Stomach (tissue), 9 donors: ENCODE measurements around the gene CIAO2A. TPM values are rescaled to one million over a fixed set of nuclear protein-coding genes. Genes with fewer than 3 reads are reported as not detected.

Experiments
- DNase-seq, 2 donors: peaks; one replicate each; pipeline versions ENCODE4 v3.0.0 to v3.0.0-alpha.2; 2013 to 2019
- H3K27ac ChIP-seq, 5 donors: fragments of 200-600 bp in 4 of 5; sonication (generic) in 4 of 5; one replicate each; pipeline ENCODE4 v1.5.1; 2013 to 2019; ENCODE audit warnings: mild to moderate bottlenecking in 1 of 5, moderate library complexity in 1 of 5
- H3K27me3 ChIP-seq, 3 donors: fragments of 200-600 bp; sonication (generic); one replicate each; pipeline ENCODE4 v1.5.1; 2017 to 2019; ENCODE audit warnings: mixed run types in 1 of 3
- H3K36me3 ChIP-seq, 4 donors: fragments of 200-600 bp; sonication (generic); 1 replicate in 3 of 4; 2 replicates in 1 of 4; pipeline ENCODE4 v1.5.1; 2016 to 2019
- H3K4me1 ChIP-seq, 4 donors: fragments of 200-600 bp; sonication (generic); one replicate each; pipeline ENCODE4 v1.5.1; 2016 to 2019
- H3K4me3 ChIP-seq, 4 donors: fragments of 200-600 bp; sonication (generic) in 3 of 4; one replicate each; pipeline ENCODE4 v1.5.1; 2016 to 2019; ENCODE audit warnings: mild to moderate bottlenecking in 1 of 4
- H3K9me3 ChIP-seq, 4 donors: fragments of 200-600 bp; sonication (generic); one replicate each; pipeline ENCODE4 v1.5.1; 2016 to 2019
- EP300 ChIP-seq: sonication (generic); formaldehyde crosslinking; IDR thresholded peaks from one replicate; pipeline ENCODE4 v1.6.1; 2017; ENCODE audit warnings: antibody characterized with exemption
- POLR2A ChIP-seq, 4 donors: fragments of 450-650 bp; IDR thresholded peaks; one replicate each; pipeline ENCODE4 v1.6.1; 2016; ENCODE audit warnings: antibody characterized with exemption in 4 of 4, control low read depth in 2 of 4, mild to moderate bottlenecking in 1 of 4, moderate library complexity in 1 of 4
- POLR2AphosphoS5 ChIP-seq, 3 donors: sonication (generic); formaldehyde crosslinking; IDR thresholded peaks; one replicate each; pipeline ENCODE4 v1.6.1; 2016; ENCODE audit warnings: antibody characterized with exemption in 3 of 3
- WGBS, 5 donors: extraction: QIAGEN DNeasy Blood & Tissue Kit in 3 of 5; methylation state at CpG; one replicate each; pipeline versions ENCODE4 v1.1.5 to v1.1.7; 2013 to 2018; 5-methylcytosine and 5-hydroxymethylcytosine counted together
- intact Hi-C: fragments of 100-400 bp; cut with DNase I; formaldehyde crosslinking; loops from one replicate; pipeline ENCODE4 v1.15.1; 2023; ENCODE audit warnings: low total_unique reads
- polyA plus RNA-seq, 3 donors: library from polyadenylated mRNA; stranded (reverse); fragments of 200-250 nt; gene quantifications; one replicate each; pipeline ENCODE4 v1.2.3, GENCODE V29; 2013
- total RNA-seq, 5 donors: library from RNA; depleted of rRNA; stranded (reverse); fragments of >200 nt; gene quantifications; one replicate each; pipeline versions ENCODE4 v1.1.0 to v1.2.3, GENCODE V29; 2014 to 2016
- TF ChIP-seq, protein P1 (sequence below), 7 experiments: fragments of 450-650 bp in 4 of 7; fragments of 200-600 bp in 3 of 7; sonication (generic) in 3 of 7; IDR thresholded peaks; one replicate each; pipeline ENCODE4 v1.5.1; 2016 to 2019; ENCODE audit warnings: antibody characterized with exemption in 7 of 7, control low read depth in 2 of 7, mild to moderate bottlenecking in 1 of 7
- donor health status: healthy with polysubstance abuse.
- donor health status: Bipolar disorder and iron deficiency.
- donor health status: healthy.

The CIAO2A gene
- total and polyA plus RNA-seq, 8 donors = 27.2 to 425 (median 131) TPM

DNA sequence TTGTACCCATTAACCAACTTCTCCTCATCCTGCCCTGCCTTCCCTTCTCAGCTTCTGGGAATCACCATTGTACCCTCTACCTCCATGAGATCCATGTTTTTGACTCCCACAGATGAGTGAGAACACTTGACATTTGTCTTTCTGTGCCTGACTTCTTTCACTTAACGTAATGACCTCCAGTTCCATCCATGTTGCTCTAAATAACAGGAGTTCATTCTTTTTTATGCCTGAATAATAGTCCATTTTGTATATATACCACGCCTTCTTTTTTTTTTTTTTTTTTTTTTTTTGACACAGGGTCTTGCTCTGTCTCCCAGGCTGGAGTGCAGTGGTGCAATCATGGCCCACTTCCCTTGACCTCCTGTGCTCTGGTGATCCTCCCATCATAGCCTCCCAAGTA is 8.9 kb upstream of the CIAO2A start:
- Histone ChIP-seq H3K4me3 (no peak overlapping the region), H3K36me3 (no peaks in the 10 kb centered on the region), H3K4me1 (peaks cover 12 to 75% (median 59%) of the 10 kb centered on the region in 4 donors), H3K27ac (no peak overlapping the region), H3K9me3 (no peaks in the 10 kb centered on the region), H3K27me3 (no peaks in the 10 kb centered on the region)
- no peak for DNase-seq
- intact Hi-C loops = no loop called here
- WGBS, 5 donors = 92 to 98% (median 96%) methylated on average over 2 of the region's 2 CpGs
- TF ChIP-seq POLR2A (IDR thresholded peaks at IDR 0.05) (no peak), POLR2AphosphoS5 (IDR thresholded peaks at IDR 0.05) (no peak), EP300 (no peak)
- TF ChIP-seq, protein P1, sequence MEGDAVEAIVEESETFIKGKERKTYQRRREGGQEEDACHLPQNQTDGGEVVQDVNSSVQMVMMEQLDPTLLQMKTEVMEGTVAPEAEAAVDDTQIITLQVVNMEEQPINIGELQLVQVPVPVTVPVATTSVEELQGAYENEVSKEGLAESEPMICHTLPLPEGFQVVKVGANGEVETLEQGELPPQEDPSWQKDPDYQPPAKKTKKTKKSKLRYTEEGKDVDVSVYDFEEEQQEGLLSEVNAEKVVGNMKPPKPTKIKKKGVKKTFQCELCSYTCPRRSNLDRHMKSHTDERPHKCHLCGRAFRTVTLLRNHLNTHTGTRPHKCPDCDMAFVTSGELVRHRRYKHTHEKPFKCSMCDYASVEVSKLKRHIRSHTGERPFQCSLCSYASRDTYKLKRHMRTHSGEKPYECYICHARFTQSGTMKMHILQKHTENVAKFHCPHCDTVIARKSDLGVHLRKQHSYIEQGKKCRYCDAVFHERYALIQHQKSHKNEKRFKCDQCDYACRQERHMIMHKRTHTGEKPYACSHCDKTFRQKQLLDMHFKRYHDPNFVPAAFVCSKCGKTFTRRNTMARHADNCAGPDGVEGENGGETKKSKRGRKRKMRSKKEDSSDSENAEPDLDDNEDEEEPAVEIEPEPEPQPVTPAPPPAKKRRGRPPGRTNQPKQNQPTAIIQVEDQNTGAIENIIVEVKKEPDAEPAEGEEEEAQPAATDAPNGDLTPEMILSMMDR (IDR thresholded peaks at IDR 0.05) = no peak

DNA sequence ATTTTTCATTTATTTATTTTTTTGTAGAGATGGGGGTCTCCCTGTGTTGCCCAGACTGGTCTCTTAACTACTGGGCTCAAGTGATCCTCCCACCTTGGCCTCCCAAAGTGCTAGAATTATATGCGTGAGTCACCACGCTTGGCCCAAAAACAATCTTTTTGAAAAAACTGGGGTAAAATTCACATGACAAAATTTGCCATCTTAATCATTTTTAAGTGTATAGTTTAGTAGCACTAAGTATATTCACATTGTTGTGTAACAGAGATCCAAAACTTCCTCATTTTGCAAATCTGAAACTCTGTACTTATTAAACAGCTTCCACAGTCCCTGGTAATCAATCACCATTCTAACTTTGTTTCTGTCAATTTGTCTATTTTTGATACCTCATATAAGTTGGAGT is 7.3 kb upstream of the CIAO2A start:
- Histone ChIP-seq H3K4me3 (no peak overlapping the region), H3K9me3 (no peaks in the 10 kb centered on the region), H3K27ac (peak overlapping the region in 1 of 5 donors; percentile 14), H3K27me3 (no peaks in the 10 kb centered on the region), H3K36me3 (no peaks in the 10 kb centered on the region), H3K4me1 (peaks cover 21 to 72% (median 61%) of the 10 kb centered on the region in 4 donors)
- intact Hi-C loops = no loop called here
- no peak for TF ChIP-seq POLR2AphosphoS5 (IDR thresholded peaks at IDR 0.05)
- no peak for TF ChIP-seq EP300
- no peak for TF ChIP-seq POLR2A (IDR thresholded peaks at IDR 0.05)
- TF ChIP-seq, protein P1 (IDR thresholded peaks at IDR 0.05) = no peak
- 87 to 94% (median 93%) methylated on average over 2 of the region's 2 CpGs for WGBS, 5 donors
- DNase-seq = no peak

DNA sequence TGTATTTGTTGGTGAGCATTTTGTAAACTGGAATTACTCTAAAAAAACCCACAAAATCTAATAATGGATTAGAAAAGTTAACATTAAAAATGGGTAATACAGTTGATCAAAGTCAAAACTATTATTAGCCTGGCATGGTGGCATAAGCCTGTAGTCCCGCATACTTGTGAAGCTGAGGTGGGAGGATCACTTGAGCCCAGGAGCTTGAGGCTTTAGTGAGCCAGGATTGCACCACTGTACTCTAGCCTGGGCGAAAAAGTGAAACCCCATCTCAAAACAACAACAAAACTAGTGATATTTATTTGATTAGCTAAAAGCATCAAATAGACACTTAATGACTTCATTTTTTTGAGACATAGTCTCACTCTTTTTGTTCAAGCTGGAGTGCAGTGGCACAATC is 5.7 kb upstream of the CIAO2A start:
- Histone ChIP-seq H3K27me3 (no peaks in the 10 kb centered on the region), H3K4me3 (no peak overlapping the region), H3K27ac (peak overlapping the region in 1 of 5 donors; percentile 12), H3K9me3 (no peaks in the 10 kb centered on the region), H3K4me1 (peaks cover 25 to 69% (median 59%) of the 10 kb centered on the region in 4 donors), H3K36me3 (no peaks in the 10 kb centered on the region)
- no peak for DNase-seq
- WGBS, 5 donors = 72 to 91% (median 86%) methylated on average over 2 of the region's 2 CpGs
- TF ChIP-seq POLR2AphosphoS5 (IDR thresholded peaks at IDR 0.05) = no peak
- no peak for TF ChIP-seq POLR2A (IDR thresholded peaks at IDR 0.05)
- intact Hi-C loops = loop anchor here (10.0 kb wide), 1 partner anchor 55 kb away; the partner anchor contains the start of gene SNX22

DNA sequence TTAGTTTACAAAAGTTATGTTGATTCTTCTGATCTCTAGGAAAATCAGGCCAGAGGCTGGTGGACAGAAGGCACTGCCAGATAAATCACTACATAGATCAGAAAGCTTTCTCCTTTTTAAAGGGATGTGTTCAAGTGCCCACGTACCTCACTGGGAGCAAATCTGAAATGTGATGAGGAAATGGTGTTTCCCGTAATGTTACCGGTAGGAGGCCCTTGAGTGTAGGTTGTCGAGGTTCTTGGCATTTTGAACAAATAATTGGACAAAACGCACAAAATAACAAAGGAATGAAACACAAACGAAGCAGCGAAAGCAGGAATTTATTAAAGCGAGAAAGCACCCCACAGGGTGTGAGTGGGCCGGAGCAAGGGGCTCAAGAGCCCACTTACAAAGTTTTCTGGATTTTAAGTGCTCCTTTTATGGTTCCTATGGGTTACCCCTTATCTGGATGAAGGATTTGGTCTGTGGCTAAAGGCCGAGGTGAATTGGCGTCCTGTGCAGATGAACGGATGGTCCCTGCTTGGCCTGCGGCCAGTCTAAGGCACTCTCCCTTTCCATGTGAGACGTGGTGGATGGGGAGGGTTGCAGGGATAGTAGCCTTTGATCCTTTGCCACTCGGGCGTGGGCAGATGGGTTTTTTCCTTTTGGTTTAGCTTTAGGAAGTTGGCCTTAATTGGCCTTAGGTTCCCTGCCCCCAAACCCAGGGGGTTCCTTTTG is 3.2 kb upstream of the CIAO2A start:
- Histone ChIP-seq H3K9me3 (no peaks in the 10 kb centered on the region), H3K4me1 (peaks cover 34 to 84% (median 75%) of the 10 kb centered on the region in 4 donors), H3K36me3 (no peaks in the 10 kb centered on the region), H3K27ac (peak overlapping the region in 4 of 5 donors; percentile 89 to 95 (median 92)), H3K4me3 (peak overlapping the region; percentile 74 to 97 (median 90)), H3K27me3 (no peaks in the 10 kb centered on the region)
- no peak for TF ChIP-seq POLR2A (IDR thresholded peaks at IDR 0.05)
- TF ChIP-seq, protein P1 (IDR thresholded peaks at IDR 0.05) = no peak
- 3 to 10% (median 7%) methylated on average over 15 to 16 of the region's 16 CpGs for WGBS, 5 donors
- intact Hi-C loops = loop anchor here (10.0 kb wide), 1 partner anchor 58 kb away; the partner anchor contains the start of gene SNX22
- peak in 1 of 2 donors; percentile 56 for DNase-seq
